Gastrocnemius medialis (tissue), 4 donors: ENCODE results near the gene ADAMTS15.

Source experiments
- CTCF ChIP-seq, 5 experiments: fragments of 450-650 bp in 3 of 5; fragments of 200-600 bp in 2 of 5; sonication (generic) in 2 of 5; IDR thresholded peaks in 4 of 5; conservative IDR thresholded peaks in 1 of 5; 1 replicate in 4 of 5; 2 replicates in 1 of 5; pipeline ENCODE4 v1.5.1; 2016 to 2019; ENCODE audit warnings: antibody characterized with exemption in 5 of 5, mild to moderate bottlenecking in 3 of 5, moderate library complexity in 3 of 5
- POLR2A ChIP-seq, 2 donors: fragments of 450-650 bp; IDR thresholded peaks; one replicate each; pipeline ENCODE4 v1.6.1; 2017; ENCODE audit warnings: antibody characterized with exemption in 2 of 2, mild to moderate bottlenecking in 2 of 2, moderate library complexity in 2 of 2

- TF ChIP-seq CTCF (IDR thresholded peaks at IDR 0.05 in 4 of 5, conservative IDR thresholded peaks at IDR 0.05 in 1 of 5) (no peak), POLR2A (IDR thresholded peaks at IDR 0.05) (no peak)
Observed at GRCh38 chr11:130523166-130523565, 74.7 kb downstream of the ADAMTS15 start.
